IMR-90 (cell line): ENCODE results near the gene IGLON5. TPM values are rescaled to one million over a fixed set of nuclear protein-coding genes. Genes with fewer than 3 reads are reported as not detected.

ENCODE experiments used
- ATAC-seq: fragments of 200-7000 bp; cut with Tn5 transposase; 2 replicates; pipeline ENCODE4 v1.9.1; 2020; ENCODE audit warnings: low read depth, mild to moderate bottlenecking, moderate library complexity
- BruUV-seq: library from RNA; stranded (reverse); fragments of 400-500 nt; replicated peaks from 2 replicates; lab custom pipeline; 2021; lab: Mats Ljungman, UMichigan
- CTCF ChIA-PET: fragments of 300-600 bp; formaldehyde crosslinking; extraction: SDS; loops from one replicate; lab custom pipeline; 2021; ENCODE audit warnings: antibody characterized with exemption; lab: Yijun Ruan, JAX
- POLR2A ChIA-PET: fragments of 300-600 bp; sonication (Branson Sonifier 250); formaldehyde crosslinking; loops from one replicate; lab custom pipeline; 2022; ENCODE audit warnings: antibody characterized with exemption; ENCODE audit not compliant: unreplicated experiment; lab: Charles Lee
- DNase-seq: peaks from one replicate; pipeline ENCODE4 v3.0.0; 2013
- H2AFZ ChIP-seq: replicated peaks from 2 replicates; pipeline ENCODE3; 2013; ENCODE audit warnings: low read length, mild to moderate bottlenecking; ENCODE audit not compliant: poor library complexity
- H2AK5ac ChIP-seq: 2 replicates; pipeline ENCODE4 v1.6.1; 2013; ENCODE audit warnings: low read depth, low read length, inconsistent platforms
- H2AK9ac ChIP-seq: replicated peaks from 2 replicates; pipeline ENCODE3; 2013; ENCODE audit warnings: mild to moderate bottlenecking, low read depth, low read length, moderate library complexity; ENCODE audit not compliant: poor library complexity
- H2BK120ac ChIP-seq: 2 replicates; pipeline ENCODE4 v1.6.1; 2013; ENCODE audit warnings: low read depth, low read length, inconsistent platforms
- H2BK15ac ChIP-seq: 3 replicates; pipeline ENCODE4 v1.6.1; 2013; ENCODE audit warnings: low read depth, low read length, inconsistent platforms
- H2BK20ac ChIP-seq: 2 replicates; pipeline ENCODE4 v1.6.1; 2013; ENCODE audit warnings: low read depth, mild to moderate bottlenecking, inconsistent platforms, low read length, moderate library complexity
- H2BK5ac ChIP-seq: 2 replicates; pipeline ENCODE4 v1.6.1; 2013; ENCODE audit warnings: mild to moderate bottlenecking, low read depth, low read length, inconsistent platforms; ENCODE audit not compliant: poor library complexity, severe bottlenecking
- H3K14ac ChIP-seq: replicated peaks from 2 replicates; pipeline ENCODE4 v1.6.1; 2013; ENCODE audit warnings: low read depth, low read length, inconsistent platforms
- H3K18ac ChIP-seq: 2 replicates; pipeline ENCODE4 v1.6.1; 2013; ENCODE audit warnings: low read depth, low read length, control low read depth
- H3K23ac ChIP-seq: 2 replicates; pipeline ENCODE4 v1.6.1; 2013; ENCODE audit warnings: low read depth, low read length, inconsistent platforms
- H3K27ac ChIP-seq: 2 replicates; pipeline ENCODE4 v1.5.1; 2013; ENCODE audit warnings: mild to moderate bottlenecking, control low read depth, low read length; ENCODE audit not compliant: insufficient read depth
- H3K27me3 ChIP-seq: 2 replicates; pipeline ENCODE4 v1.6.1; 2013; ENCODE audit warnings: low read length; ENCODE audit not compliant: control insufficient read depth, insufficient read depth
- H3K36me3 ChIP-seq: 2 replicates; pipeline ENCODE4 v1.6.1; 2013; ENCODE audit warnings: low read length, mixed read lengths; ENCODE audit not compliant: control insufficient read depth, insufficient read depth
- H3K4ac ChIP-seq: 2 replicates; pipeline ENCODE4 v1.6.1; 2013; ENCODE audit warnings: low read depth, low read length, inconsistent platforms
- H3K4me1 ChIP-seq: 2 replicates; pipeline ENCODE4 v1.6.1; 2013; ENCODE audit warnings: low read length, mixed read lengths; ENCODE audit not compliant: control insufficient read depth, insufficient read depth
- H3K4me2 ChIP-seq: 2 replicates; pipeline ENCODE4 v1.6.1; 2013; ENCODE audit warnings: low read depth, mild to moderate bottlenecking, control low read depth, low read length, moderate library complexity
- H3K4me3 ChIP-seq: 2 replicates; pipeline ENCODE4 v1.5.1; 2013; ENCODE audit warnings: low read depth, mild to moderate bottlenecking, control low read depth, low read length, moderate library complexity; ENCODE audit not compliant: insufficient read depth
- H3K56ac ChIP-seq: 2 replicates; pipeline ENCODE4 v1.6.1; 2013; ENCODE audit warnings: low read length, inconsistent platforms; ENCODE audit not compliant: insufficient read depth; ENCODE audit errors: extremely low read depth
- H3K79me1 ChIP-seq, 2 experiments: 2 replicates each; pipeline ENCODE4 v1.6.1; 2013; ENCODE audit warnings: low read length in 2 of 2, inconsistent platforms in 1 of 2, low read depth in 1 of 2
- H3K9ac ChIP-seq: 2 replicates; pipeline ENCODE4 v1.6.1; 2013; ENCODE audit warnings: low read depth, low read length, control low read depth
- H3K9me1 ChIP-seq: 2 replicates; pipeline ENCODE4 v1.6.1; 2013; ENCODE audit warnings: low read length, inconsistent platforms; ENCODE audit not compliant: insufficient read depth
- H3K9me3 ChIP-seq: 2 replicates; pipeline ENCODE4 v1.6.1; 2013; ENCODE audit warnings: low read length; ENCODE audit not compliant: control insufficient read depth, insufficient read depth
- H4K20me1 ChIP-seq: 2 replicates; pipeline ENCODE4 v1.6.1; 2013; ENCODE audit warnings: low read length, inconsistent platforms; ENCODE audit not compliant: insufficient read depth
- H4K5ac ChIP-seq: 2 replicates; pipeline ENCODE4 v1.6.1; 2013; ENCODE audit warnings: mild to moderate bottlenecking, low read depth, low read length, control low read depth
- H4K8ac ChIP-seq, 2 experiments: 2 replicates each; pipeline ENCODE4 v1.6.1; 2013; ENCODE audit warnings: low read depth in 2 of 2, low read length in 2 of 2, control low read depth in 1 of 2, inconsistent platforms in 1 of 2
- H4K91ac ChIP-seq: 2 replicates; pipeline ENCODE4 v1.6.1; 2013; ENCODE audit warnings: low read depth, low read length, inconsistent platforms; ENCODE audit not compliant: insufficient read depth
- CEBPB ChIP-seq: IDR thresholded peaks from 2 replicates; pipeline ENCODE4 v1.6.1; 2012; ENCODE audit warnings: low read depth, low read length, improper control_type of control experiment
- FOS ChIP-seq: fragments of 150-350 bp; IDR thresholded peaks from 2 replicates; pipeline ENCODE4 v1.6.1; 2016; ENCODE audit warnings: low read depth, low read length
- MAFK ChIP-seq: IDR thresholded peaks from 2 replicates; pipeline ENCODE4 v1.6.1; 2012; ENCODE audit warnings: low read depth, low read length, improper control_type of control experiment
- NFE2L2 ChIP-seq: fragments of 150-350 bp; IDR thresholded peaks from 2 replicates; pipeline ENCODE4 v1.6.1; 2016; ENCODE audit warnings: low read depth, mild to moderate bottlenecking, low read length
- POLR2A ChIP-seq: IDR thresholded peaks from 2 replicates; pipeline ENCODE4 v1.6.1; 2012; ENCODE audit warnings: mild to moderate bottlenecking, low read depth, low read length
- RAD21 ChIP-seq: IDR thresholded peaks from 2 replicates; pipeline ENCODE4 v1.6.1; 2012; ENCODE audit warnings: low read length, improper control_type of control experiment
- RCOR1 ChIP-seq: IDR thresholded peaks from 2 replicates; pipeline ENCODE4 v1.6.1; 2012; ENCODE audit warnings: mild to moderate bottlenecking, low read length, improper control_type of control experiment; ENCODE audit not compliant: insufficient replicate concordance
- RFX5 ChIP-seq: IDR thresholded peaks from 2 replicates; pipeline ENCODE4 v1.8.0; 2012; ENCODE audit warnings: low read depth, mild to moderate bottlenecking, low read length, moderate library complexity
- WGBS, 2 experiments: methylation state at CpG; one replicate each; pipeline versions ENCODE4 v1.1.5 to v1.1.7; 2013; ENCODE audit warnings: missing lambda C conversion rate in 2 of 2; ENCODE audit not compliant: insufficient read length in 1 of 2; ENCODE audit errors: extremely low coverage in 2 of 2; 5-methylcytosine and 5-hydroxymethylcytosine counted together
- dilution Hi-C: fragments of 300-500 bp; cut with HindIII; formaldehyde crosslinking; loops from one replicate; pipeline ENCODE4 v1.14.3; 2018; ENCODE audit warnings: low sequenced_read_pairs; ENCODE audit not compliant: unreplicated experiment
- in situ Hi-C: fragments of 300-500 bp; cut with MboI; formaldehyde crosslinking; loops from 3 replicates; pipeline ENCODE4 v1.14.3; 2019; ENCODE audit warnings: low sequenced_read_pairs, inconsistent platforms, mixed read lengths
- intact Hi-C: fragments of 100-400 bp; cut with micrococcal nuclease; formaldehyde crosslinking; loops from 2 replicates; pipeline ENCODE4 v1.10.0; 2022
- polyA plus RNA-seq, 3 experiments: library from polyadenylated mRNA; depleted of rRNA; stranded (reverse); fragments of >200 nt; gene quantifications; 2 replicates each; pipeline ENCODE4 v1.2.3, GENCODE V29; 2012; ENCODE audit warnings: low replicate concordance in 1 of 3
- total RNA-seq: library from RNA; depleted of rRNA; stranded (reverse); fragments of >200 nt; gene quantifications from 2 replicates; pipeline ENCODE4 v1.2.3, GENCODE V29; 2012

IGLON5 gene
- total and polyA plus RNA-seq, 2 of the 4 experiments (the other 2 are of a cell fraction): not detected

DNA sequence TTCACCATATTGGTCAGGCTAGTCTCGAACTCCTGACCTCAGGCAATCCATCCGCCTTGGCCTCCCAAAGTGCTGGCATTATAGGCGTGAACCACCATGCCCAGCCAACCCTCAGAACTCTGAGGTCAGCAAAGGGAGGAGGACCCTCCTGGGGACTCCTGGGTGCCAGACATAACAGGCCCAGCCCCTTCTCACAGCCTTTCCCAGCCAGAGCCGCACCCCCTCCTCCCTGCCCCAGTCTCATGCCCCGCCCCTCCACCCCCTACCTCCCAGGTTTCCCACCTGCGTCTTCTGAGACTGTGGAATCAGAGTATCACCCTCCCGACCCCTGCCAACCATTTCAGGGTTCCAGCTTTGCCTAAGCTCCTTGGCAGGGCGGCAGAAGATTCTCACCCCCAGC lies 5.2 kb downstream of the IGLON5 start:
- CTCF ChIA-PET: no interaction called here
- TF ChIP-seq POLR2A: no peak
- TF ChIP-seq NFE2L2: no peak
- TF ChIP-seq CEBPB: no peak
- no peak for TF ChIP-seq MAFK
- no peak for TF ChIP-seq RAD21
- no peak for TF ChIP-seq RFX5
- TF ChIP-seq FOS: no peak
- TF ChIP-seq RCOR1: no peak
- POLR2A ChIA-PET: no interaction called here

More for the DNA sequence above, 5.2 kb downstream of the IGLON5 start:
- Histone ChIP-seq H3K9ac (no peak overlapping the region), H4K5ac (no peak overlapping the region), H2BK15ac (no peak overlapping the region), H3K4ac (no peak overlapping the region), H3K4me3 (no peak overlapping the region), H3K4me1 (no peaks in the 10 kb centered on the region), H3K9me3 (0 out of 2 replicates have a peak, but pooled peaks cover 2% of the 10 kb centered on the region), H4K8ac (no peak overlapping the region), H2BK120ac (no peak overlapping the region), H2BK20ac (no peak overlapping the region), H3K27me3 (no peaks in the 10 kb centered on the region; the same call in 1 of the 2 replicates), H2BK5ac (no peak overlapping the region), H3K36me3 (no peaks in the 10 kb centered on the region), H2AK5ac (no peak overlapping the region), H3K4me2 (no peak overlapping the region), H2AK9ac (no peak overlapping the region), H4K20me1 (no peaks in the 10 kb centered on the region), H2AFZ (no peak overlapping the region), H3K9me1 (no peaks in the 10 kb centered on the region), H3K27ac (no peak overlapping the region), H3K56ac (no peak overlapping the region), H3K23ac (no peak overlapping the region), H4K91ac (no peak overlapping the region), H3K79me1 (no peaks in the 10 kb centered on the region), H3K18ac (no peak overlapping the region), H3K14ac (no peak overlapping the region)
- intact Hi-C loops (no loop called here), in situ Hi-C loops (no loop called here), dilution Hi-C loops (no loop called here)
- BruUV-seq: no TSS peak
- DNase-seq (no peak), ATAC-seq (no peak)
- 0% methylated on average over 1 of the region's 8 CpGs; no CpG with 5 or more reads in 1 of the 2 experiments for WGBS, 2 experiments
